ENCODE data around the gene SLC5A2.

DNA sequence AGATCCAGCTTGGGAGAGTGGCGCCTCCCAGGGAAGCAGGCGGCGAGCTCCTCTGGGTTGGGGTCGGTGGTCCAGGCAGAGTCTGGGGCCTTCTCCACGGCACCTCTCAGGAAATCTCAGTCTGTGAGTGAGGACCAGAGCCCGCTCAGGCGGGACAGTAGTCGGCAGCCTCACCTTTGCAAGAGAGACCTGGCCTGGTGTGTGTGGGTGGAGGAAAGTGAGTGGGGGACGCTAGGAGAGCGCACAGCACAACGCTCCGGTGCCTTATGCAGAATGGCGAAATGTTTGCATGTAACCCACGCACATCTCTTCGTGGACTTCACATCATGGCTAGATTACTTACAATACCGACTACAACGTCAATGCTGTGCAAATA is 47.0 kb downstream of the SLC5A2 start:
- TF ChIP-seq, protein P1, sequence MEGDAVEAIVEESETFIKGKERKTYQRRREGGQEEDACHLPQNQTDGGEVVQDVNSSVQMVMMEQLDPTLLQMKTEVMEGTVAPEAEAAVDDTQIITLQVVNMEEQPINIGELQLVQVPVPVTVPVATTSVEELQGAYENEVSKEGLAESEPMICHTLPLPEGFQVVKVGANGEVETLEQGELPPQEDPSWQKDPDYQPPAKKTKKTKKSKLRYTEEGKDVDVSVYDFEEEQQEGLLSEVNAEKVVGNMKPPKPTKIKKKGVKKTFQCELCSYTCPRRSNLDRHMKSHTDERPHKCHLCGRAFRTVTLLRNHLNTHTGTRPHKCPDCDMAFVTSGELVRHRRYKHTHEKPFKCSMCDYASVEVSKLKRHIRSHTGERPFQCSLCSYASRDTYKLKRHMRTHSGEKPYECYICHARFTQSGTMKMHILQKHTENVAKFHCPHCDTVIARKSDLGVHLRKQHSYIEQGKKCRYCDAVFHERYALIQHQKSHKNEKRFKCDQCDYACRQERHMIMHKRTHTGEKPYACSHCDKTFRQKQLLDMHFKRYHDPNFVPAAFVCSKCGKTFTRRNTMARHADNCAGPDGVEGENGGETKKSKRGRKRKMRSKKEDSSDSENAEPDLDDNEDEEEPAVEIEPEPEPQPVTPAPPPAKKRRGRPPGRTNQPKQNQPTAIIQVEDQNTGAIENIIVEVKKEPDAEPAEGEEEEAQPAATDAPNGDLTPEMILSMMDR (conservative IDR thresholded peaks at IDR 0.05; ENCODE audit: low read length), result no peak
- no peak for TF ChIP-seq EZH2phosphoT487 (IDR thresholded peaks at IDR 0.05; ENCODE audit: borderline replicate concordance, low read depth, low read length)

Data from OCI-LY7 (cell line).